Cardiac muscle cell (in vitro differentiated cells and primary cell): Measurements from ENCODE around the gene UBE2E1. TPM values are rescaled to one million over a fixed set of nuclear protein-coding genes. Genes with fewer than 3 reads are reported as not detected.
"Not testable (repeated sequence)": the region's sequence is repeated elsewhere in the genome, so short reads cannot be mapped to it uniquely, and the experiment has no call there.

Experiments
- DNase-seq, 2 donors: peaks; one replicate each; pipeline versions ENCODE4 v3.0.0 to v3.0.0-alpha.2; 2010 to 2017; ENCODE audit warnings: low read depth in 1 of 2, low spot score in 1 of 2
- H3K27ac ChIP-seq: fragments of 200-600 bp; sonication (generic); 2 replicates; pipeline ENCODE4 v1.5.1; 2016
- H3K27me3 ChIP-seq: fragments of 200-600 bp; sonication (generic); 2 replicates; pipeline ENCODE4 v1.6.0; 2016; ENCODE audit warnings: control low read depth
- H3K36me3 ChIP-seq: fragments of 200-600 bp; sonication (generic); 2 replicates; pipeline ENCODE4 v1.5.1; 2016; ENCODE audit warnings: control low read depth
- H3K4me1 ChIP-seq: fragments of 200-600 bp; sonication (generic); 2 replicates; pipeline ENCODE4 v1.8.1; 2017; ENCODE audit warnings: low read depth, mild to moderate bottlenecking, mixed run types
- H3K4me3 ChIP-seq: fragments of 200-600 bp; sonication (generic); 2 replicates; pipeline ENCODE4 v1.5.1; 2016; ENCODE audit warnings: mild to moderate bottlenecking
- H3K9me3 ChIP-seq: fragments of 200-600 bp; sonication (generic); 2 replicates; pipeline ENCODE4 v1.5.1; 2017; ENCODE audit warnings: low read depth, mild to moderate bottlenecking, control low read depth
- CTCF ChIP-seq: IDR thresholded peaks from 2 replicates; pipeline ENCODE4 v1.5.1; 2012; ENCODE audit warnings: low read depth, mild to moderate bottlenecking, low read length
- polyA plus RNA-seq: library from polyadenylated mRNA; unstranded; fragments of >200 nt; fragmentation: Nextera tagmentation; extraction: Ambion mirVana; gene quantifications from 2 replicates; pipeline ENCODE4 v1.2.1, GENCODE V29; 2016
- total RNA-seq: library from RNA; depleted of rRNA; stranded (reverse); fragments of >200 nt; gene quantifications from 2 replicates; pipeline ENCODE4 v1.2.3, GENCODE V29; 2016

The UBE2E1 gene
- total and polyA plus RNA-seq, 2 experiments from 2014 or later = 33.5 to 198 TPM

GRCh38 chr3:23837691-23838090, 31.9 kb downstream of the UBE2E1 start:
- Histone ChIP-seq H3K9me3 (no peaks in the 10 kb centered on the region), H3K27ac (no peak overlapping the region), H3K4me1 (peaks cover 44% of the 10 kb centered on the region), H3K27me3 (no peaks in the 10 kb centered on the region), H3K4me3 (no peak overlapping the region), H3K36me3 (no peaks in the 10 kb centered on the region)
- no peak for DNase-seq
- TF ChIP-seq CTCF = no peak

DNA sequence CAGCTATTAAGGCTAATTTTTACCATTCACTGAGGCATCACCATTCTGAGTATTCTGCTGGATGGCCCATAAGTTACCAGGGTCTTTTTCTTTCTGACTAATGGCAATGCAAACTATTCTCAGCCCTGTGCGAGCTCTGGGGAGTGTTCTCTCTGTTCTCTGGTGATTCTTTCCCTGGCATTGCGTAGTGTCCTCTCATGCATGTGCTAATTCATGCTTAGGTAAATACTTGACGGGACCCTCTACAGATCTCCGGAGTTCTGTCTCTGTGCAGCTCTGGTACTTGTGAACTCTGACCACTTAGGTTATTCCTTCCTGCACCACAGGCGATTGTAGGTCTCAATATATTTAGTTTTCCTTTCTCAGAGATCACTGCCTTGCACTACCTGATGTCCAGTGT, 34.8 kb downstream of the UBE2E1 start:
- TF ChIP-seq CTCF = no peak
- Histone ChIP-seq H3K9me3 (no peaks in the 10 kb centered on the region), H3K27me3 (no peaks in the 10 kb centered on the region), H3K4me1 (peaks cover 33% of the 10 kb centered on the region), H3K36me3 (no peaks in the 10 kb centered on the region), H3K27ac (peak overlapping the region; percentile 72), H3K4me3 (no peak overlapping the region)
- DNase-seq = peak in 1 of 2 donors; percentile 37

- Histone ChIP-seq H3K27me3 (no peaks in the 10 kb centered on the region), H3K9me3 (no peaks in the 10 kb centered on the region), H3K36me3 (no peaks in the 10 kb centered on the region), H3K27ac (no peak overlapping the region), H3K4me3 (no peak overlapping the region), H3K4me1 (peaks cover 18% of the 10 kb centered on the region)
- no peak for DNase-seq
- TF ChIP-seq CTCF = no peak
Measured at GRCh38 chr3:23843869-23844268, 38.1 kb downstream of the UBE2E1 start.

DNA sequence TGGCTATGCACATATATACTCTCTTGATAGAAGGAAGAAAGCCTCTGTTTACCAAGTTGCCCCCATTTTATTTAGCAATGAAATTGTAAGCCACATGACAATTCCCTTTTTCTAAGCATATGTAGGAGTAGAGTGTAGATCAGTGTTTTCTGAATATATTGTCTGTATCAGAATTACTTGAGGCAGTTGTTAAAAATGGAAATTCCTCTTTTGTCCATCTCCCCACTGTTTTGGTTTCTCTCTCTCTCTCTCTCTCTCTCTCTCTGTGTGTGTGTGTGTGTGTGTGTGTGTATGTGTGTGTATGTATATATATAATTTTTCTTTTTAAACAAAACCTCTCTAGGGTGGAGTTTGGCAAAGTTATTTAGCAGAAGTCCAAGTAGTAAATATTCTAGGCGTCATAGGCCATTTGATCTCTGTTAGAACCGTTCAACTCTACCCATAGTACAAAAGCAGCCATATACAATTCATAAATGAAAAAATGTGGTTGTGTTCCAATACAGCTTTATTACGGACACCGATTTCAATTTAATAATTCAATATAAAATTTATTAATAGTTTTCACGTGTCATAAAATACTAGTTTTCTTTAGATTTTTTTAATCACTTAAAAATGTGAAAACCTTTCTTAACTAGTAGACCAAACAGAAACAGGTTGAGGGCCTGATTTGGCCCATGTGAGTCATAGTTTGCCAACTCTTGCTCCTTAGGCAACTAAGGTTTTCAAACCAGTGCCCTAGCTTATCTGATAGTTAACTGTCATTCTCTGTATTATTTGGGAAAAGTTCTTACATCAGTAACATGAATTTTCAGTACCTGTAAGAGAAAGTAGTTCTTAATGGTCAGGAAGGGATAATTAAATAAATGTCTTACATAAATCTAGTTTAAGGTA, 39.8 kb downstream of the UBE2E1 start:
- H3K27ac ChIP-seq = no peak overlapping the region
- TF ChIP-seq CTCF = no peak
- no peak overlapping the region for H3K4me3 ChIP-seq
- H3K9me3 ChIP-seq = no peaks in the 10 kb centered on the region
- no peaks in the 10 kb centered on the region for H3K36me3 ChIP-seq
- no peaks in the 10 kb centered on the region for H3K27me3 ChIP-seq
- peaks cover 7% of the 10 kb centered on the region for H3K4me1 ChIP-seq
- DNase-seq = no peak

DNA sequence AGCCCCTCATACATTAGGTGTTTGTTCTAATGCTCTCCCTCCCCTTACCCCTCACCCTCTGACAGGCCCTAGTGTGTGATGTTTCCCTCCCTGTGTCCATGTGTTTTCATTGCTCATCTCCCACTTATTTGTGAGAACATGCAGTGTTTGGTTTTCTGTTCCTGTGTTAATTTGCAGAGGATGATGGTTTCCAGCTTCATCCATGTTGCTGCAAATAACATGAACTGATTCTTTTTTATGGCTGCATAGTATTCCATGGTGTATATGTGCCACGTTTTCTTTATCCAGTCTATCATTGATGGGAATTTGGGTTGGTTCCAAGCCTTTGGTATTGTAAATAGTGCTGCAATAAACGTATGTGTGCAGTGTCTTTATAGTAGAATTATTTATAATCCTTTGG, 43.7 kb downstream of the UBE2E1 start:
- H3K4me3 ChIP-seq, H3K27me3 ChIP-seq, H3K27ac ChIP-seq, H3K9me3 ChIP-seq, DNase-seq, H3K36me3 ChIP-seq, H3K4me1 ChIP-seq: not testable (repeated sequence)

DNA sequence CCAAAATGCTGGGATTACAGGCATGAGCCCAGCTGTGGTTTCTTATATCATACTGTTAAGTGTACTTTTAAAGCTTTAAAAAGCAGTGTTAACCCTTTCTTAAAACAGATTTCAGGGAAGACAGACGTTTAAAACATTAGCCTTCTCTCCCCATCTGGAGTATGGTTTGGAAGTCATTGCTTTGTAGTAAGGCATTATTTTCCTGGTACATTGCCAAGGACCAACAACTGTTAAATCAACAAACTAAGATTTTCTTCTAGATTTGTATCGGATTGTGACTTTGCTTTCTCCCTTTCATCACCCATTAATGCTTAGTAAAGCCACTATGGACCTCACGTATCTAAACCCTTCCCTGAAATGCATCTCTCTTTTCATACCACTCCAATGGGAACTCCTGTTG, 50.5 kb downstream of the UBE2E1 start:
- no peak for DNase-seq
- peak overlapping the region; percentile 36 for H3K27ac ChIP-seq

More for the DNA sequence above, 50.5 kb downstream of the UBE2E1 start:
- no peak for TF ChIP-seq CTCF
- H3K27me3 ChIP-seq = no peaks in the 10 kb centered on the region
- H3K4me3 ChIP-seq = no peak overlapping the region
- peaks cover 25% of the 10 kb centered on the region for H3K4me1 ChIP-seq
- H3K9me3 ChIP-seq = no peaks in the 10 kb centered on the region
- H3K36me3 ChIP-seq = no peaks in the 10 kb centered on the region
